Gastrocnemius medialis (tissue), 4 donors: ENCODE data around the gene MRTFA.

Experiments
- POLR2A ChIP-seq, 2 donors: fragments of 450-650 bp; IDR thresholded peaks; one replicate each; pipeline ENCODE4 v1.6.1; 2017; ENCODE audit warnings: antibody characterized with exemption in 2 of 2, mild to moderate bottlenecking in 2 of 2, moderate library complexity in 2 of 2
- TF ChIP-seq, protein P1 (sequence below), 5 experiments: fragments of 450-650 bp in 3 of 5; fragments of 200-600 bp in 2 of 5; sonication (generic) in 2 of 5; IDR thresholded peaks in 4 of 5; conservative IDR thresholded peaks in 1 of 5; 1 replicate in 4 of 5; 2 replicates in 1 of 5; pipeline ENCODE4 v1.5.1; 2016 to 2019; ENCODE audit warnings: antibody characterized with exemption in 5 of 5, mild to moderate bottlenecking in 3 of 5, moderate library complexity in 3 of 5

DNA sequence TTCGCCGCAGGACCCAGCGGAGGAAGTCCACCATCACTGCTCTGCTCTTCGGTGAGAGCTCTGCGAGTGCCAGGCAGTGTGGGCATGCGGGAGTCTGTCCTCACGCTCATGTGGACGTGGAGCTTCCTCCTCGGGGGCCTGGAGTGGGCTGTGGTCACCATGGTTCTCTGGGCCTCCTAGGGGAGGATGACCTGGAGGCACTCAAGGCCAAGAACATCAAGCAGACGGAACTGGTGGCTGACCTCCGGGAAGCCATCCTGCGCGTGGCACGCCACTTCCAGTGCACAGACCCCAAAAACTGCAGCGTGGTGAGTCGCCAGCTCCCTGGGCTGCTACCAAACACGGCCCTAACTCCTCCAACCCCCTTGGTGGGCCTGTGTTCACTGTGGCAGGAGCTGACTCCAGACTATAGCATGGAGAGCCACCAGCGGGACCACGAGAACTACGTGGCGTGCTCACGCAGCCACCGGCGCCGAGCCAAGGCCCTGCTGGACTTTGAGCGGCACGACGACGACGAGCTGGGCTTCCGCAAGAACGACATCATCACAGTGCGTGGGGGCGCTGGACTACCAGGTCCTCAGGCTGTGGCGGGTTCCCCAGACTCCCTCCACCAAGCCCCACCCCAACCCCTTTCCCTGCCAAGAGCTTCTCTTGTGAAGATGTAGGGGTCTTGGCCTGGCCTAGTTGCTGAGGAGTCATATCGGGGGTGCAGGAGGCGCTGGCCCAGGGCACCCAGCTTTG is 229.3 kb downstream of the MRTFA start:
- TF ChIP-seq, protein P1, sequence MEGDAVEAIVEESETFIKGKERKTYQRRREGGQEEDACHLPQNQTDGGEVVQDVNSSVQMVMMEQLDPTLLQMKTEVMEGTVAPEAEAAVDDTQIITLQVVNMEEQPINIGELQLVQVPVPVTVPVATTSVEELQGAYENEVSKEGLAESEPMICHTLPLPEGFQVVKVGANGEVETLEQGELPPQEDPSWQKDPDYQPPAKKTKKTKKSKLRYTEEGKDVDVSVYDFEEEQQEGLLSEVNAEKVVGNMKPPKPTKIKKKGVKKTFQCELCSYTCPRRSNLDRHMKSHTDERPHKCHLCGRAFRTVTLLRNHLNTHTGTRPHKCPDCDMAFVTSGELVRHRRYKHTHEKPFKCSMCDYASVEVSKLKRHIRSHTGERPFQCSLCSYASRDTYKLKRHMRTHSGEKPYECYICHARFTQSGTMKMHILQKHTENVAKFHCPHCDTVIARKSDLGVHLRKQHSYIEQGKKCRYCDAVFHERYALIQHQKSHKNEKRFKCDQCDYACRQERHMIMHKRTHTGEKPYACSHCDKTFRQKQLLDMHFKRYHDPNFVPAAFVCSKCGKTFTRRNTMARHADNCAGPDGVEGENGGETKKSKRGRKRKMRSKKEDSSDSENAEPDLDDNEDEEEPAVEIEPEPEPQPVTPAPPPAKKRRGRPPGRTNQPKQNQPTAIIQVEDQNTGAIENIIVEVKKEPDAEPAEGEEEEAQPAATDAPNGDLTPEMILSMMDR (IDR thresholded peaks at IDR 0.05 in 4 of 5, conservative IDR thresholded peaks at IDR 0.05 in 1 of 5), result no peak
- TF ChIP-seq POLR2A (IDR thresholded peaks at IDR 0.05), result no peak
